HG02678 (cell line): Measurements from ENCODE around the gene TAS2R42.

Experiments
- ATAC-seq: cut with Tn5 transposase; IDR thresholded peaks from one replicate; pipeline ENCODE4 v1.9.1; 2021; ENCODE audit warnings: mild to moderate bottlenecking, moderate library complexity; ENCODE audit not compliant: unreplicated experiment

TAS2R42 gene

DNA sequence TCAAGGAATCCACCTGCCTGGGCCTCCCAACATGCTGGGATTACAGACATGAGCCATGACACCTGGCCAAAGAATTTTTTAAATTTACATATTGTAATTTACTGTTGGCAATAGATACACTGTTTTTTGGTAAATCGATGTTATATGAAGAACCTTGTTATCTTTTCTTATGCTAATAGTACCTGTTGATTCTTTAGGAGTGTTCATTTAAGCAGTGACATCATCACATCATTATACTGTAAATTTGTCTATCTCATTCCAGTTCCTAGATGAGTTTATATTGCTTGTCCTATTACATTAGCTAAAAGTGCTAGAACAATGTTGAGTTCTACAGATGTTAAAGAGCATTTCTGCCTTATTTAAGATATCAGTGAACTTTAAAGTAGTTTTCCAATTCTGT lies 39.3 kb downstream of the TAS2R42 start:
- ATAC-seq = no peak

- no peak for ATAC-seq
Measured at GRCh38 chr12:11144297-11144696, 42.4 kb downstream of the TAS2R42 start.

- ATAC-seq = no peak
Measured at GRCh38 chr12:11143352-11143751, 43.4 kb downstream of the TAS2R42 start.

- no peak for ATAC-seq
Measured at GRCh38 chr12:11136075-11136474, 50.7 kb downstream of the TAS2R42 start.
